ENCODE measurements around the gene HIF1A. TPM values are rescaled to one million over a fixed set of nuclear protein-coding genes. Genes with fewer than 3 reads are reported as not detected.
"Not testable (repeated sequence)": the region's sequence is repeated elsewhere in the genome, so short reads cannot be mapped to it uniquely, and the experiment has no call there.

HIF1A gene
- polyA plus RNA-seq, 12 donors = 47.5 to 182 (median 74.4) TPM; not detected in 1

GRCh38 chr14:61744238-61744637, 48.9 kb downstream of the HIF1A start:
- no peak for DNase-seq

- not testable (repeated sequence) for DNase-seq
Measured at GRCh38 chr14:61746346-61746745, 51.0 kb downstream of the HIF1A start.

- DNase-seq = no peak
Measured at GRCh38 chr14:61746881-61747280, 51.6 kb downstream of the HIF1A start.

GRCh38 chr14:61747342-61747741, 52.0 kb downstream of the HIF1A start:
- no peak for DNase-seq

GRCh38 chr14:61749264-61749663, 54.0 kb downstream of the HIF1A start:
- no peak for DNase-seq

- no peak for DNase-seq
Measured at GRCh38 chr14:61749867-61750266, 54.6 kb downstream of the HIF1A start.

GRCh38 chr14:61750708-61751474, 55.6 kb downstream of the HIF1A start:
- peak; percentile 59 for DNase-seq

- no peak for DNase-seq
Measured at GRCh38 chr14:61751475-61751989, 56.2 kb downstream of the HIF1A start.

GRCh38 chr14:61752626-61753025, 57.3 kb downstream of the HIF1A start:
- no peak for DNase-seq

- no peak for DNase-seq
Measured at GRCh38 chr14:61753631-61754030, 58.3 kb downstream of the HIF1A start.

- DNase-seq = no peak
Measured at GRCh38 chr14:61754627-61755381, 59.5 kb downstream of the HIF1A start.

GRCh38 chr14:61755382-61755742, 60.0 kb downstream of the HIF1A start:
- DNase-seq = not testable (repeated sequence)

GRCh38 chr14:61756135-61756534, 60.8 kb downstream of the HIF1A start:
- no peak for DNase-seq

GRCh38 chr14:61759878-61760277, 64.6 kb downstream of the HIF1A start:
- no peak for DNase-seq

- no peak for DNase-seq
Measured at GRCh38 chr14:61761557-61761956, 66.2 kb downstream of the HIF1A start.

- peak; percentile 99 for DNase-seq
Measured at GRCh38 chr14:61761959-61762786, 66.9 kb downstream of the HIF1A start, which contains the start of gene SNAPC1. TSS of gene SNAPC1 (plus strand) at chr14:61762420. CDS start at chr14:61762461, 41 bp downstream.

- no peak for DNase-seq
Measured at GRCh38 chr14:61764342-61765122, 69.2 kb downstream of the HIF1A start.

- DNase-seq = no peak
Measured at GRCh38 chr14:61765225-61765943, 70.1 kb downstream of the HIF1A start.

- no peak for DNase-seq
Measured at GRCh38 chr14:61766151-61766550, 70.8 kb downstream of the HIF1A start.

GRCh38 chr14:61768240-61768639, 72.9 kb downstream of the HIF1A start:
- DNase-seq = no peak
